ENCODE data around the gene ZNF783. TPM values are rescaled to one million over a fixed set of nuclear protein-coding genes. Genes with fewer than 3 reads are reported as not detected.

Gene ZNF783
- total and polyA plus RNA-seq, 9 of the 15 experiments (the other 6 are each of a cell fraction or from before 2014, with no cell fraction given) = 0.66 to 11.2 (median 5.4) TPM

DNA sequence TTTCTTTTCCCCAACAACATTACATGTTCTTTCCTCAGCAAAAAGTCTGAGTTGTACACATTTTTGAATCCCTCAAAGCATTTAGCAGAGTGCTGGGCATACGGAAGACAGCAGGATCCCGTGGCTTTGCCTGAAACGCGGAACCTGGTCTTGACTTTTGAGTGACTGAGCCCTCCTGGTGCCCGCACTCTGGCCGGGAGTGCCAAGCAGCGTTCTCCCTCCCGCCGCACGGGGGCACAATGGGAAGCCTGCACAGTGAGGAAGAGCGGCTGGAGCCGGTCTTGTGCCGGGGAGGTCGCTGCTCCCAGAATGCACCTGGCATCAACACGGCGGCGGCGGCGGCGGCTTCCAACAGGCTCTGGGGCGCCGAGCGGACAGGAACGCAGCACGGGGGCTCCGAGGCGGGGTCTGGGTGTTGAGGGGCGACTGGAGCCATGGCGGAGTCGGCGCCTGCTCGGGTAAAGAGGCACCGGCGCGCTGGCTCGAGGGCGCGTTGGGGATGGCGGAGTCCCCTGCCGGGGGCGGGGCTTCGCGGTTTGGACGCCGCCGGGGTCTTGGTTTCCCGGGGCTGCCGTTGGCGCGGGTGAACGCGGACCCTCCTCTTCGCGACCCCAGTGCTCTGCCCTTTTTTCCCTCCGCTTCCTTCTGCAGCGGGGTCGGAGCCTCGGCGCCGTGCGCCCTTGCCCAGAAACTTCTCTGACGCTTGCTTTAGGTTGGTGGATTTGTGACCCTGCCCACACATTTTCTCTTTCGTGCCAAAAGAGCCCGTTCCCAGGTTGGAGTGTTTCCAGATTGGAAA is 22.5 kb upstream of the ZNF783 start, which contains the start of gene ZNF212 (continued):
- TF ChIP-seq, protein P1, sequence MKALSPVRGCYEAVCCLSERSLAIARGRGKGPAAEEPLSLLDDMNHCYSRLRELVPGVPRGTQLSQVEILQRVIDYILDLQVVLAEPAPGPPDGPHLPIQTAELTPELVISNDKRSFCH (CRISPR knock-in tag; IDR thresholded peaks at IDR 0.05) = no peak
- TF ChIP-seq, protein P1 (tag; IDR thresholded peaks at IDR 0.05) = peak; percentile 73; the same call in 1 of the 2 replicates
- TF ChIP-seq TSC22D4 (tag; IDR thresholded peaks at IDR 0.05) (no peak), PRPF4 (IDR thresholded peaks at IDR 0.05; ENCODE audit: insufficient read depth, low read depth, low read length, poor library complexity, severe bottlenecking) (no peak), NEUROD1 (IDR thresholded peaks at IDR 0.05; ENCODE audit: borderline replicate concordance, low read depth, low read length, partially characterized antibody) (peak; percentile 92), HCFC1 (IDR thresholded peaks at IDR 0.05; ENCODE audit: low read depth, low read length) (peak; percentile 86), ATF7 (IDR thresholded peaks at IDR 0.05) (peak; percentile 83), MAFG (tag; conservative IDR thresholded peaks at IDR 0.05) (no peak), ZNF143 (CRISPR knock-in tag; IDR thresholded peaks at IDR 0.05) (peak; percentile 88), HDAC2 (IDR thresholded peaks at IDR 0.05) (peak; percentile 19; the same call in 1 of the 2 replicates), NFE2L1 (tag; IDR thresholded peaks at IDR 0.05; ENCODE audit: borderline replicate concordance, low read depth) (no peak), PCBP1 (IDR thresholded peaks at IDR 0.05; ENCODE audit: low read depth, low read length, poor library complexity, severe bottlenecking) (peak; percentile 70)
- TF ChIP-seq, protein P2, sequence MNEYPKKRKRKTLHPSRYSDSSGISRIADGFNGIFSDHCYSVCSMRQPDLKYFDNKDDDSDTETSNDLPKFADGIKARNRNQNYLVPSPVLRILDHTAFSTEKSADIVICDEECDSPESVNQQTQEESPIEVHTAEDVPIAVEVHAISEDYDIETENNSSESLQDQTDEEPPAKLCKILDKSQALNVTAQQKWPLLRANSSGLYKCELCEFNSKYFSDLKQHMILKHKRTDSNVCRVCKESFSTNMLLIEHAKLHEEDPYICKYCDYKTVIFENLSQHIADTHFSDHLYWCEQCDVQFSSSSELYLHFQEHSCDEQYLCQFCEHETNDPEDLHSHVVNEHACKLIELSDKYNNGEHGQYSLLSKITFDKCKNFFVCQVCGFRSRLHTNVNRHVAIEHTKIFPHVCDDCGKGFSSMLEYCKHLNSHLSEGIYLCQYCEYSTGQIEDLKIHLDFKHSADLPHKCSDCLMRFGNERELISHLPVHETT (CRISPR knock-in tag; conservative IDR thresholded peaks at IDR 0.05 in 1 of 2, IDR thresholded peaks at IDR 0.05 in 1 of 2) = 0 out of 4 replicates have a peak, but pooled peaks of 1 of the 2 experiments have one; percentile 51
- TF ChIP-seq, protein P3, sequence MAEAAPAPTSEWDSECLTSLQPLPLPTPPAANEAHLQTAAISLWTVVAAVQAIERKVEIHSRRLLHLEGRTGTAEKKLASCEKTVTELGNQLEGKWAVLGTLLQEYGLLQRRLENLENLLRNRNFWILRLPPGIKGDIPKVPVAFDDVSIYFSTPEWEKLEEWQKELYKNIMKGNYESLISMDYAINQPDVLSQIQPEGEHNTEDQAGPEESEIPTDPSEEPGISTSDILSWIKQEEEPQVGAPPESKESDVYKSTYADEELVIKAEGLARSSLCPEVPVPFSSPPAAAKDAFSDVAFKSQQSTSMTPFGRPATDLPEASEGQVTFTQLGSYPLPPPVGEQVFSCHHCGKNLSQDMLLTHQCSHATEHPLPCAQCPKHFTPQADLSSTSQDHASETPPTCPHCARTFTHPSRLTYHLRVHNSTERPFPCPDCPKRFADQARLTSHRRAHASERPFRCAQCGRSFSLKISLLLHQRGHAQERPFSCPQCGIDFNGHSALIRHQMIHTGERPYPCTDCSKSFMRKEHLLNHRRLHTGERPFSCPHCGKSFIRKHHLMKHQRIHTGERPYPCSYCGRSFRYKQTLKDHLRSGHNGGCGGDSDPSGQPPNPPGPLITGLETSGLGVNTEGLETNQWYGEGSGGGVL (CRISPR knock-in tag; IDR thresholded peaks at IDR 0.05) = no peak
- TF ChIP-seq, protein P4, sequence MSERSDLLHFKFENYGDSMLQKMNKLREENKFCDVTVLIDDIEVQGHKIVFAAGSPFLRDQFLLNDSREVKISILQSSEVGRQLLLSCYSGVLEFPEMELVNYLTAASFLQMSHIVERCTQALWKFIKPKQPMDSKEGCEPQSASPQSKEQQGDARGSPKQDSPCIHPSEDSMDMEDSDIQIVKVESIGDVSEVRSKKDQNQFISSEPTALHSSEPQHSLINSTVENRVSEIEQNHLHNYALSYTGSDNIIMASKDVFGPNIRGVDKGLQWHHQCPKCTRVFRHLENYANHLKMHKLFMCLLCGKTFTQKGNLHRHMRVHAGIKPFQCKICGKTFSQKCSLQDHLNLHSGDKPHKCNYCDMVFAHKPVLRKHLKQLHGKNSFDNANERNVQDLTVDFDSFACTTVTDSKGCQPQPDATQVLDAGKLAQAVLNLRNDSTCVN (CRISPR knock-in tag; IDR thresholded peaks at IDR 0.05) = no peak
- TF ChIP-seq, protein P5, sequence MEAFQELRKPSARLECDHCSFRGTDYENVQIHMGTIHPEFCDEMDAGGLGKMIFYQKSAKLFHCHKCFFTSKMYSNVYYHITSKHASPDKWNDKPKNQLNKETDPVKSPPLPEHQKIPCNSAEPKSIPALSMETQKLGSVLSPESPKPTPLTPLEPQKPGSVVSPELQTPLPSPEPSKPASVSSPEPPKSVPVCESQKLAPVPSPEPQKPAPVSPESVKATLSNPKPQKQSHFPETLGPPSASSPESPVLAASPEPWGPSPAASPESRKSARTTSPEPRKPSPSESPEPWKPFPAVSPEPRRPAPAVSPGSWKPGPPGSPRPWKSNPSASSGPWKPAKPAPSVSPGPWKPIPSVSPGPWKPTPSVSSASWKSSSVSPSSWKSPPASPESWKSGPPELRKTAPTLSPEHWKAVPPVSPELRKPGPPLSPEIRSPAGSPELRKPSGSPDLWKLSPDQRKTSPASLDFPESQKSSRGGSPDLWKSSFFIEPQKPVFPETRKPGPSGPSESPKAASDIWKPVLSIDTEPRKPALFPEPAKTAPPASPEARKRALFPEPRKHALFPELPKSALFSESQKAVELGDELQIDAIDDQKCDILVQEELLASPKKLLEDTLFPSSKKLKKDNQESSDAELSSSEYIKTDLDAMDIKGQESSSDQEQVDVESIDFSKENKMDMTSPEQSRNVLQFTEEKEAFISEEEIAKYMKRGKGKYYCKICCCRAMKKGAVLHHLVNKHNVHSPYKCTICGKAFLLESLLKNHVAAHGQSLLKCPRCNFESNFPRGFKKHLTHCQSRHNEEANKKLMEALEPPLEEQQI (IDR thresholded peaks at IDR 0.05) = peak; percentile 88
- TF ChIP-seq, protein P6, sequence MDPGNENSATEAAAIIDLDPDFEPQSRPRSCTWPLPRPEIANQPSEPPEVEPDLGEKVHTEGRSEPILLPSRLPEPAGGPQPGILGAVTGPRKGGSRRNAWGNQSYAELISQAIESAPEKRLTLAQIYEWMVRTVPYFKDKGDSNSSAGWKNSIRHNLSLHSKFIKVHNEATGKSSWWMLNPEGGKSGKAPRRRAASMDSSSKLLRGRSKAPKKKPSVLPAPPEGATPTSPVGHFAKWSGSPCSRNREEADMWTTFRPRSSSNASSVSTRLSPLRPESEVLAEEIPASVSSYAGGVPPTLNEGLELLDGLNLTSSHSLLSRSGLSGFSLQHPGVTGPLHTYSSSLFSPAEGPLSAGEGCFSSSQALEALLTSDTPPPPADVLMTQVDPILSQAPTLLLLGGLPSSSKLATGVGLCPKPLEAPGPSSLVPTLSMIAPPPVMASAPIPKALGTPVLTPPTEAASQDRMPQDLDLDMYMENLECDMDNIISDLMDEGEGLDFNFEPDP (CRISPR knock-in tag; IDR thresholded peaks at IDR 0.05) = 0 out of 2 replicates have a peak, but pooled peaks have one; percentile 39
